Measurements from ENCODE around the gene MTMR1.

- TF ChIP-seq CTCF (IDR thresholded peaks at IDR 0.05; ENCODE audit: low read depth, low read length, poor library complexity, severe bottlenecking) (no peak), EZH2phosphoT487 (IDR thresholded peaks at IDR 0.05; ENCODE audit: borderline replicate concordance, low read length) (no peak)
These were observed 49.2 kb upstream of the MTMR1 start for GRCh38 chrX:150643958-150644357.
